Measurements from ENCODE around the gene CCDC137.

DNA sequence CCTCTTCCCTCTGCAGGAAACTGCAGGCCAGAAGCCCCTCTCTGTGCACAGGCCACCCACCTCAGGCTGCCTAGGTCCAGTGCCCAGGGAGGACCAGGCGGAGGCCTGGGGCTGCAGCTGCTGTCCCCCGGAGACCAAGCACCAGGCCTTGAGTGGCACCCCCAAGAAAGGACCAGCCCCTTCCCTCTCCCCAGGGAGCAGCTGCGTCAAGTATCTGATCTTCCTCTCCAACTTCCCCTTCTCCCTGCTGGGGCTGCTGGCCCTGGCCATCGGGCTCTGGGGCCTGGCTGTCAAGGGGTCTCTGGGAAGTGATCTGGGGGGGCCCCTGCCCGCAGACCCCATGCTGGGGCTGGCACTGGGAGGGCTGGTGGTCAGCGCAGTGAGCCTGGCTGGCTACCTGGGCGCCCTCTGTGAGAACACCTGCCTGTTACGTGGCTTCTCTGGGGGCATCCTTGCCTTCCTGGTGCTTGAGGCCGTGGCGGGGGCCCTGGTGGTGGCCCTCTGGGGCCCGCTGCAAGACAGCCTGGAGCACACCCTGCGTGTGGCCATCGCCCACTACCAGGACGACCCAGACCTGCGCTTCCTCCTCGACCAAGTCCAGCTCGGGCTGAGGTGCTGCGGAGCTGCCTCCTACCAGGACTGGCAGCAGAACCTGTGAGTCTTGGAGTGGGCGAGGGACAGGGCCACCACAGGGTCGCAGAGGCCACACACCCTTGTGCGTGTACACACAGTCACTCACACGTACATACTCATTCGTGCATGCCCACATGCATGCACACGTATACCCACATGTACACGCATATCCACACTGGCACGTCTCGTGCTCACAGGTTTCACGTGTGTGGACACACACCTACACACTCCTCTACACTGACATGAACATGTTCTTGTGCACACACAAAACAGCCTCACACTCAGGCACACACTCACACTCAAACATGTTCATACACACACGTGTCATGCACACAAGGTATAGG, 21.3 kb upstream of the CCDC137 start:
- TF ChIP-seq FOXP1 (IDR thresholded peaks at IDR 0.05), result no peak
- no peak for TF ChIP-seq FOXP1 (CRISPR knock-in tag; IDR thresholded peaks at IDR 0.05)
- TF ChIP-seq NR2F6 (IDR thresholded peaks at IDR 0.05), result no peak
- no peak for TF ChIP-seq NR2F6 (CRISPR knock-in tag; IDR thresholded peaks at IDR 0.05)
- TF ChIP-seq, protein P1, sequence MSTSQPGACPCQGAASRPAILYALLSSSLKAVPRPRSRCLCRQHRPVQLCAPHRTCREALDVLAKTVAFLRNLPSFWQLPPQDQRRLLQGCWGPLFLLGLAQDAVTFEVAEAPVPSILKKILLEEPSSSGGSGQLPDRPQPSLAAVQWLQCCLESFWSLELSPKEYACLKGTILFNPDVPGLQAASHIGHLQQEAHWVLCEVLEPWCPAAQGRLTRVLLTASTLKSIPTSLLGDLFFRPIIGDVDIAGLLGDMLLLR (CRISPR knock-in tag; IDR thresholded peaks at IDR 0.05), result no peak
- TF ChIP-seq, protein P2, sequence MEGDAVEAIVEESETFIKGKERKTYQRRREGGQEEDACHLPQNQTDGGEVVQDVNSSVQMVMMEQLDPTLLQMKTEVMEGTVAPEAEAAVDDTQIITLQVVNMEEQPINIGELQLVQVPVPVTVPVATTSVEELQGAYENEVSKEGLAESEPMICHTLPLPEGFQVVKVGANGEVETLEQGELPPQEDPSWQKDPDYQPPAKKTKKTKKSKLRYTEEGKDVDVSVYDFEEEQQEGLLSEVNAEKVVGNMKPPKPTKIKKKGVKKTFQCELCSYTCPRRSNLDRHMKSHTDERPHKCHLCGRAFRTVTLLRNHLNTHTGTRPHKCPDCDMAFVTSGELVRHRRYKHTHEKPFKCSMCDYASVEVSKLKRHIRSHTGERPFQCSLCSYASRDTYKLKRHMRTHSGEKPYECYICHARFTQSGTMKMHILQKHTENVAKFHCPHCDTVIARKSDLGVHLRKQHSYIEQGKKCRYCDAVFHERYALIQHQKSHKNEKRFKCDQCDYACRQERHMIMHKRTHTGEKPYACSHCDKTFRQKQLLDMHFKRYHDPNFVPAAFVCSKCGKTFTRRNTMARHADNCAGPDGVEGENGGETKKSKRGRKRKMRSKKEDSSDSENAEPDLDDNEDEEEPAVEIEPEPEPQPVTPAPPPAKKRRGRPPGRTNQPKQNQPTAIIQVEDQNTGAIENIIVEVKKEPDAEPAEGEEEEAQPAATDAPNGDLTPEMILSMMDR (CRISPR knock-in tag; IDR thresholded peaks at IDR 0.05), result no peak
- no peak for TF ChIP-seq TBP (CRISPR knock-in tag; IDR thresholded peaks at IDR 0.05)
- no peak for TF ChIP-seq JUND (CRISPR knock-in tag; IDR thresholded peaks at IDR 0.05)
- no peak for TF ChIP-seq ZNF530 (CRISPR knock-in tag; IDR thresholded peaks at IDR 0.05; ENCODE audit: low read depth)
- TF ChIP-seq, protein P3, sequence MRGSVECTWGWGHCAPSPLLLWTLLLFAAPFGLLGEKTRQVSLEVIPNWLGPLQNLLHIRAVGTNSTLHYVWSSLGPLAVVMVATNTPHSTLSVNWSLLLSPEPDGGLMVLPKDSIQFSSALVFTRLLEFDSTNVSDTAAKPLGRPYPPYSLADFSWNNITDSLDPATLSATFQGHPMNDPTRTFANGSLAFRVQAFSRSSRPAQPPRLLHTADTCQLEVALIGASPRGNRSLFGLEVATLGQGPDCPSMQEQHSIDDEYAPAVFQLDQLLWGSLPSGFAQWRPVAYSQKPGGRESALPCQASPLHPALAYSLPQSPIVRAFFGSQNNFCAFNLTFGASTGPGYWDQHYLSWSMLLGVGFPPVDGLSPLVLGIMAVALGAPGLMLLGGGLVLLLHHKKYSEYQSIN (CRISPR knock-in tag; IDR thresholded peaks at IDR 0.05; ENCODE audit: borderline replicate concordance), result no peak
- TF ChIP-seq GABPA (IDR thresholded peaks at IDR 0.05; ENCODE audit: low read depth, low read length), result no peak
- no peak for TF ChIP-seq GABPA (CRISPR knock-in tag; IDR thresholded peaks at IDR 0.05; ENCODE audit: low read depth)
